Measurements from ENCODE around the gene MPP4.

DNA sequence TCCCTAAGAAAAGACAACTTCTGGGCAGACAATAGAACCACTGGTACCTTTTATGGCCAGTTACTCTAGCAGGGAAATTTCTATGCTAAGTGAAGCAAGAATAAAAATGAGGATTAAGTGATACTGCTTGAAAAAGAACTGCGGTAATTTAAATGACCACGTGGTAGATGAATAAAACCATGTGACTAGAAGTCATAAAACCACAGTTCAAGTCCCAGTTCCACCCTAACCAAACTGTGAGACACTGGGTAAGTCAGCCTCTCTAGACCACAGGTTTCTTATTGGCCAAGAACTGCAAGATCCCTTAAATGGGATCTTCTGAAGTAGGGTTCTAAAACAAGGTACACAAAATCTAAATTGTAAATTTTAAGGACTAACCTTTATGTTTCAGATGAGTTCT is 67.9 kb downstream of the MPP4 start:
- TF ChIP-seq, protein P1, sequence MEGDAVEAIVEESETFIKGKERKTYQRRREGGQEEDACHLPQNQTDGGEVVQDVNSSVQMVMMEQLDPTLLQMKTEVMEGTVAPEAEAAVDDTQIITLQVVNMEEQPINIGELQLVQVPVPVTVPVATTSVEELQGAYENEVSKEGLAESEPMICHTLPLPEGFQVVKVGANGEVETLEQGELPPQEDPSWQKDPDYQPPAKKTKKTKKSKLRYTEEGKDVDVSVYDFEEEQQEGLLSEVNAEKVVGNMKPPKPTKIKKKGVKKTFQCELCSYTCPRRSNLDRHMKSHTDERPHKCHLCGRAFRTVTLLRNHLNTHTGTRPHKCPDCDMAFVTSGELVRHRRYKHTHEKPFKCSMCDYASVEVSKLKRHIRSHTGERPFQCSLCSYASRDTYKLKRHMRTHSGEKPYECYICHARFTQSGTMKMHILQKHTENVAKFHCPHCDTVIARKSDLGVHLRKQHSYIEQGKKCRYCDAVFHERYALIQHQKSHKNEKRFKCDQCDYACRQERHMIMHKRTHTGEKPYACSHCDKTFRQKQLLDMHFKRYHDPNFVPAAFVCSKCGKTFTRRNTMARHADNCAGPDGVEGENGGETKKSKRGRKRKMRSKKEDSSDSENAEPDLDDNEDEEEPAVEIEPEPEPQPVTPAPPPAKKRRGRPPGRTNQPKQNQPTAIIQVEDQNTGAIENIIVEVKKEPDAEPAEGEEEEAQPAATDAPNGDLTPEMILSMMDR (IDR thresholded peaks at IDR 0.05; ENCODE audit: low read depth, low read length), result no peak
- TF ChIP-seq EZH2phosphoT487 (IDR thresholded peaks at IDR 0.05; ENCODE audit: low read depth), result no peak
